ENCODE measurements around the gene SPSB4. TPM values are rescaled to one million over a fixed set of nuclear protein-coding genes. Genes with fewer than 3 reads are reported as not detected.

The SPSB4 gene
- total RNA-seq, 1 donor from 2014 or later, result 0.35 TPM

GRCh38 chr3:141093397-141093796 is 42.2 kb downstream of the SPSB4 start:
- ATAC-seq, result no peak
- DNase-seq (ENCODE audit: low spot score), result no peak

- ATAC-seq, result no peak
- no peak for DNase-seq (ENCODE audit: low spot score)
Measured at GRCh38 chr3:141093971-141094684, 43.0 kb downstream of the SPSB4 start.

DNA sequence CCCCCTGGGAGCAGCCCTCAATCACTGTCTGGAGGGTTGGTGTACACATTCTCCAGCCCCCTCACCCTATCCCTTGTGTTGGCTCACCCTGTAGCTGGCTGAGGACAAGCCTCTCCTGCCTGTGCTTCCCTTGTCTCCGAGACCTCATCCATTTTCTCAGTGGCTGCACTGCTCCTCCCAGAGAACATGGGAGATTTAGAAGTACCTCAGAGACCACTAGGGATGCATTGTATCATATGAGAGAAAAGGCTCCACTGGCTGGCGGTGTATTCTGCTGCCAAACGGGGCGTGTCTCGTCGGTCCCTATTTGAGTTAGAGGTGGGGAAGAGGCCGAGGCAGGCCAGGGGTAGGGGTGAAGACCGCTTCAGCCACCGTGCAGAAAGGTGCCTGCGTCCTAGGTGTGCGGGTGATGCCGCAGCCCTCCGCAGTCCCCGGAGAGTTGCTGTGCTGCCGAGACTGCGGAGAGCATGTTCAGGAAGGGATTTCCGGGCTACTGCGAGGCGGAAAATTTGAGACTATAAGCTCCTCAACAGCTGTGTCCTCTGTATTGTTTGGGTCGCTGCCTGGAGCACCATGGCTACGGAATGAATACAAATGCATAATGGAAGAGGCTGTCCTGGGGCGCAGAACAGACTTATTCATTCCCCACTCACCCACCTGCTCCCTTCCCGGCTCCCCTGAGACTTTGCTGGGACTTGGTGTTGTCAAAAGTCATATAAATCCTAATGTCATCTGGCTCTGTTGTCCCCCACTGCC is 43.8 kb downstream of the SPSB4 start:
- DNase-seq (ENCODE audit: low spot score) (no peak), ATAC-seq (no peak)

DNA sequence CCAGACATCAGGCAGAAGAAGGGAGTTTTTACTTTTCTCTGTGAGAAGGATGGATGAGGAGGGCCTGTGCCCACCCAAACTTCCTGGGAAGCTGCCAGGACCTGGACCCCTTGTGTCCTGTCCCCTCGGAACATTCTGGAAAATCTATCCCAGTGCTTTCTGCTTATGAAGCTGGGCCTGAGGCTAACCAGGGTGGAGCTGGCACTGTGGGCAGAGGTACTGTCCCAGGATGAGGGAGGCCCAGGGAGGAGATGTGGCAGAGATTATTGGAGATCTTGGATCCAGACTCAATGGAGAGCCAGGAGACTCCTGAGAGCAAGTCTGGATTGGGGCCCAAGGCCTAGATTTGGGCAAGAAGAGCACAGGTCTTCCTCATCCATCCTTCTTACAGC is 44.4 kb downstream of the SPSB4 start:
- no peak for ATAC-seq
- DNase-seq (ENCODE audit: low spot score), result no peak

GRCh38 chr3:141096164-141096563 is 45.0 kb downstream of the SPSB4 start:
- no peak for ATAC-seq
- DNase-seq (ENCODE audit: low spot score), result no peak

DNA sequence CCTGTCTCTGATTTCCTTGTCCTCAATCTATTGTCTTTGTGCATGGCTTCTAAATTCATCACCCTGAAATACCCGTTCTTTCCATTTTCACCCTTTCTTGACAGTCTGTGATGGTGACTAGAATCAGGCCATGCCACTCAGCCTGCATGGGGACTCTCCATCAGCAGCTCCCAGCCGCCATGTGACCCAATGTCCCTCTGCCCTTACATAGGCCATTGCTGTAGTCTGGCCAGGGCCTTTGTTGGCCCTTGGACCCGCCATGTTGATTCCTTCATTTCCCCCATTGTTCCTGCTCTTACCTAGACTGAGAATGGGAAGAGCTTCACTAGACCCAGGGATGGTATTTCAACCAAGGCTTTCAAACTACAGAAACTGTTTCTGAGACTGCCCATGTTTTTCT is 45.8 kb downstream of the SPSB4 start:
- ATAC-seq, result no peak
- DNase-seq (ENCODE audit: low spot score), result no peak

DNA sequence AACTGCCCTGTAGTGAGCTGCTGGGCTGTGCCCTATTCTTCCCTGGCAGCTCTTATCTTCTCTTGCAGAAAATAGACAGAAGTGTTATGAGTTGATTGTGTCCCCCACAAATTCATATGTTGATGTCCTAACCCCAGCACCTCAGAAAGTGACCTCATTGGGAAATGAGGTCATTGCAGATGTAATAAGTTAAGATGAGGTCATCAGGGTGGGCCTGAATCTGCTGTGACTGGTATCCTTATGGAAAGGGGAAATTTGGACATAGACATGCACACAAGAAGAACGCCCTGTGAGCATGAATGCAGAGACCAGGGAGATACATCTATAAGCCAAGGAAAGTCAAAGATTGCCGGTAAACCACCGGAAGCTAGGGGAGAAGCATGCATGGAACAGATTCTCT is 49.0 kb downstream of the SPSB4 start:
- ATAC-seq (no peak), DNase-seq (ENCODE audit: low spot score) (no peak)

DNA sequence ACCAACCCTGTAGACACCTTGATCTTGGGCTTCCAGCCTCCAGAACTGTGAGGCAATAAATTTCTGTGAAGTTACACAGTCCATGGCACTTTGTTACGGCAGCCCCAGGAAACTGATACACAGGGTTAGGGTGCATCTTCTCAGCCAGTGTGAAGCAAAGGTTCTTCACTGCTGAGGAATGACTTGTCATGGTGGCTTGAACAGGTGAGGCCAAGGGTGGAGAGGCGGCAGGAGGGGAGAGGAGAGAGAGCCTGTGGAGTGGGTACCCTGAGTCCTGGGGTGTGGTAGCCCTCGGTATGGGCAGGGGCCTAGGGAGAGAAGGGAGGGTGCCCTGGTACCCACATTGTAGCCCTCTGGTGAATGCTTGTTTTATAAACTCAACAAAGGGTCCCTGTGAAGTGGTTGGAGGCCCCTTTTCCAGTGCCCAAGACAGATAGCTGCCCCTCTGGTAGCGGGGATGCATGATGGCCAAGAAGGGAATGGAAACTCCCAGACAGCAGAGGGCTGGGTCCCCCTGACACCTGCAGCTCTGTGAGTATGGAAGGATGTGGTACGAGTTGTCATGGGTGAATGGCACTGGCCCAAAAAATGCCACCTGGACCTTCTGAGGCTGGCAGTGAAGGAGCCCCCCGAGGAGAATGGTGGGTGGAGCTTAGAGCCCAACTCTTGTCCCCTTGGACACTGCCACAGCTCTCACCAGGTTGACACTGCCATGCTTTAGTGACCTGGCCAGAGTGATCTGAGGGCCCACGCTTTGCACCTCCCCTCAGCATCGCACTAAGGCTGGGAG is 49.6 kb downstream of the SPSB4 start:
- no peak for ATAC-seq
- no peak for DNase-seq (ENCODE audit: low spot score)

- ATAC-seq, result no peak
Measured at GRCh38 chr3:141102372-141102771, 51.2 kb downstream of the SPSB4 start.

DNA sequence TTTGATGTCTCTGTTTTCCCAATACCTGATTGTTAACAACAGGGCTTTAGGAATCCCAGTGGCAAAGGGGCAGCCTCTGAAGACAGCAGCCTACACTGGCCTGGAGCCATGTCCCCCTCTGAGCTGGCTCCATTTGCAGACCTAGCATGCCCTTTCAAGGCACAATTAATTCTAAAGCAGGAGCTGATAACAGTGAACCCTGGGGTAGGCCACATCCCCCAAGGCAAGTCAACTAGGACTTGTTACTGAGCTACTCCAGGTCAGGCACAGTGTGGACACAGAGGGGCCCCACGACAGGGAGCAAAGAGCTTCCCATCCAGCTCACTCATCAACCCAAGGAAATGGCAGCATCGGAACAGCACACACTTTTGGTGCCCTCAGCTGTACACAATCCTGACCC is 51.9 kb downstream of the SPSB4 start:
- DNase-seq (ENCODE audit: low spot score), result no peak
- ATAC-seq, result no peak

More at GRCh38 chr3:141102372-141102771, 51.2 kb downstream of the SPSB4 start:
- no peak for DNase-seq (ENCODE audit: low spot score)

DNA sequence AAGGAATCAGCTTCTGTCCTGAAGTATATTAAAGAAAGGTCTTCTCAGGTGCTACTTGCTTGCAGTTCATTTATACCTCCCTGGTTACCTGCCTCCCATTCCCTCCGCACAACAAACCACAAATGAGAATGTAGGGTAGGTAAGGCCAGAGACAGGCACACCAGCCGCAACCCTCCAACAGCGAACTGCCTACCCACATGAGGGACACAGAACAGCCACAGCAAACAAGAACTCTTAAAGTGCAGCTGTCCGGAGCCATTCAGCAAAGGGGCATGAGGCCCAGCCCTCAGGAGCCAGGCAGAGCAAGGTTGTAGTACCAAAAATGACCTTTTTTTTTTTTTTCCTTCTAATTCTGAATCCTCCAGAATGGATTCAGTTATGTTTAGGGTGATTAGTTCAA is 52.4 kb downstream of the SPSB4 start:
- DNase-seq (ENCODE audit: low spot score) (no peak), ATAC-seq (no peak)

GRCh38 chr3:141104151-141104821 is 53.1 kb downstream of the SPSB4 start:
- DNase-seq (ENCODE audit: low spot score) (no peak), ATAC-seq (peak; percentile 44)

DNA sequence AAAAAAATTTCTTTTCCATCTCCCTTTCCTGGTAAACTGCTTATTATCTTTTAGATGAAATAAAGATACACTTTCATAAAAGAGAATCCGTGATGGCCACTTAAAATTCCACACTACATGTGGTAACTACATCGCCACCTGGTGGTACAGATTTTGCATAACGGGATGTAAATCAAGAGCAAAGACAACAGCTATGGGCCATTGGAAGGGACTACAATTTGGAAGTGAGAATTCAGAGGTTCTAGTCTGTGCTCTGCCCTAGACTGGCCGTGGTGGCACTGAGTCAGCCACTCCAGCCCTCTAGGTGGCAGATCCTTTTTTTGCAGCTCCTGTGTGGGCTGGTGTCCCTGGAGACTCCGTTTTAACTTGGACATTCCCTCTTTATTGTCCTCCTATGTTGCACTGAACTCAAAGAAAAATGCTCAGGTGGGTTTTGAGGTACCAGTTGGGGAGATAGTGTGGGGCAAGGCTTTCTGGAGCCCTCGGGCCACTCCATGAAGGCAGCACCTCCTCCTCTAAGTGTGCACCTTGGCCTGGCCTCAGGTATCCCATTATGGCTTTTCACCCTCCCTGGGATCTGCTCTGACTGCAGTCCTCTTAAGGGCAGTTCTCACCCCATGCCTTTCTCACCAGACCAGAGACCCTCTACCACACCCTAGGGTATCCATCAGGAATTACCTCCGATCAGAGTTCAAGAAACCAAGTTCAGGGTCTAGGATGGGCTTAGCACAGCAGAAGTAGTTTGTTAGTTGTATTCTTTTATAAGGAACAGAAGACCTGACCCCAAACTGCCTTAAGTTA is 54.9 kb downstream of the SPSB4 start:
- DNase-seq (ENCODE audit: low spot score) (peak; percentile 57), ATAC-seq (peak; percentile 89)

DNA sequence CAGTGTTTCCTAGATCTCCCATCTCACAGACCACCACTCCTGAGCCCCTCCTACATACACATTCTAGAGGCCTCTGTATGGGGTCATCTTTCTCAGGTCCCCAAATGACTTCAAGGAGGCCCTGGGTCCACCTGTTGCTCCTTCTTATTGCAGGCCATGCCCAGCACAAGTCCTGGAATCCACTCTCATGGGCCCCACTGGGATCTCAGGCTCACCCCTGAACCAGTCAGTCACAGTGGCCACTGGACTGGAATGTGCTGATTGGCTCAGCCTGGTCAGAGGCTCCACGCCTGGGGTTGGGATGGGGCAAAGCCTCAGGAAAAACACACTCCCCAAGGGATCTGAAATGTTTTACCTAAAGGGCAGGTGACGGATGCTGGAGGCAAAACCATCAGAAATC is 55.7 kb downstream of the SPSB4 start:
- DNase-seq (ENCODE audit: low spot score) (no peak), ATAC-seq (no peak)

DNA sequence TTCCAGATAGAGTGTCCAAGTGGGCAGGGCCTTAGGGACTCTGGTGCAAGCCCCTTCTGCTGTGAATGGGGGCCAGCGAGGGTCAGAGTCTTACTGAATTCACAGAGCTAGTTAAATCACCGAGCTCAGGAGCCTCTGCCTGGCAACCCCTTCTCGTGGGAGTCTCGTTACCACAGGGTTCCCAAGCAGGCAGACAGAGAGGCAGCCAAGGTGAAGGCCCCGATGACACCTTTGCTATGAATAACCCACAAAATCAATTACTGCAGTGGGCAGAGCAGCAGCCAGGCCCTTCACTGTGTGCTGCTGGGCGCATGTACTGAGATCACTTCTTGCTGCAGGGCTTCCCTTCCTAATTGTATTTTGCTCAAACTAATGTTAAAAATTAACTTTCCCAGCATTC is 56.9 kb downstream of the SPSB4 start:
- no peak for DNase-seq (ENCODE audit: low spot score)
- ATAC-seq, result no peak

- DNase-seq (ENCODE audit: low spot score), result no peak
- no peak for ATAC-seq
Measured at GRCh38 chr3:141109751-141110150, 58.6 kb downstream of the SPSB4 start.

- ATAC-seq, result no peak
Measured at GRCh38 chr3:141110322-141110721, 59.2 kb downstream of the SPSB4 start.

DNA sequence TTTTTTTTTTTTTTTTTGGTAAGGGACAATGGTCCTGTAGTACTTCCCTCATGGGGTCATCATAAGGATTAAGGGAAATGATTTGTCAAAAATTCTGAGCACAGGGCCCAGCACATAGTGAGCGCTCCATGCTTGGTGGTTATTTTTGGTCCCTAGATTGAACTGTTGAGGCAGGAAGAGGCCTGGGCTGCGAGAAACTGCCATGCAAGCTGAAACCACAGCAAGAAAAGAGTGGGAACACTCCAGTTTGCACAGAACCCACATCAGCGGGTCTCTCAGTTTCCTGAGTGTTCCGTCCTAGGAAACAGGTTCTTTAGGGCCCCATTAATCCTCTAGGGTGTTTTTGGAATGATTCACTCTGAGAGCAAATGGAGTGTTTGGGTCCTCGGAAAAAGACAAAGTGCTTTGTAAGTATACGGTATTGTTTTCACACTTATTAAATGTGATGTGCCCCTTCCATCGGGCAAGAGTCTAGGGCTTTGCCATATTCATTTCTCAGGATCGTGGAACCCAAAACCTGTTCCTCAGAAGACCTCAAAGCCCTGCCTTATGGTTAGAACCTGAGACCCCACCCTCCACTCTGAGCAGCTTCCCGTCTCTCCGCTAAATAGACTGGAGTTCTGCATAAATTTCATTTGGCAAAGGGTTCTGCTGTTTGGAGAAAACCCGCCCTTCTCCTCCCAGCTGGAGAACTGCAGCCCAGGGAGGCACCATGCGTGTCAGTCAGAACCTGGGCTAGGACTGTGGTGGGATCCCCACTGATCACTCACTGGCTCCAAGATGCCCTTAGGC is 60.4 kb downstream of the SPSB4 start:
- ATAC-seq (no peak), DNase-seq (ENCODE audit: low spot score) (no peak)

More at GRCh38 chr3:141110322-141110721, 59.2 kb downstream of the SPSB4 start:
- no peak for DNase-seq (ENCODE audit: low spot score)

DNA sequence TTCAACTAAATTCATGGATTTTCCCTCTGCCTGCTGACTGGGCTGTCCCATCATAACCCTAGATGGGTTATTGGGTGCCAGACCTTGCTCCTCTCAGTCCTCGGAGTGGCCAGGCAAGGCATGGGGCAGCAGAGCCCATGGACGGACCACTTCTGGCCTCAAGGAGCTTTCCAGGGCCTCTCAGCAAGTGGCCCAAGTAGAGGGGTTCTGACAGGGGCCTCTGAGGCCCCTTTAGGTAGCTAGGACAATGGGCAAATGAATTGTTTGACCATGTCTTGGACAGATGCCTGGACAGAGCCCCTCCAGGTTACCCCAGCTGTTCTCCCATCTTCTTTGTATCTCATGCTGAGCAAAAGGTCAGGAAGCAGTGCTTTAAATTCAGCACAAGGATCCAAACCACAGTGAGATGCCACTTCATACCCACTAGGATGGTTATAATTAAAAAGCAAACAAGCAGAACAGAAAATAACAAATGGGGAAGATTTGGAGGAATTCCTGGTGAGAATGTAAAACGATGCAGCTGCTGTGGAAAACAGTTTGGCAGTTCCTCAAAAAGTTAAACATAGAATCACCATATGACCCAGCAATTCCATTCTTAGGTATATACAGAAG is 61.6 kb downstream of the SPSB4 start:
- DNase-seq (ENCODE audit: low spot score) (no peak), ATAC-seq (no peak)
